Measurements from ENCODE around the gene TF.

TF gene

DNA sequence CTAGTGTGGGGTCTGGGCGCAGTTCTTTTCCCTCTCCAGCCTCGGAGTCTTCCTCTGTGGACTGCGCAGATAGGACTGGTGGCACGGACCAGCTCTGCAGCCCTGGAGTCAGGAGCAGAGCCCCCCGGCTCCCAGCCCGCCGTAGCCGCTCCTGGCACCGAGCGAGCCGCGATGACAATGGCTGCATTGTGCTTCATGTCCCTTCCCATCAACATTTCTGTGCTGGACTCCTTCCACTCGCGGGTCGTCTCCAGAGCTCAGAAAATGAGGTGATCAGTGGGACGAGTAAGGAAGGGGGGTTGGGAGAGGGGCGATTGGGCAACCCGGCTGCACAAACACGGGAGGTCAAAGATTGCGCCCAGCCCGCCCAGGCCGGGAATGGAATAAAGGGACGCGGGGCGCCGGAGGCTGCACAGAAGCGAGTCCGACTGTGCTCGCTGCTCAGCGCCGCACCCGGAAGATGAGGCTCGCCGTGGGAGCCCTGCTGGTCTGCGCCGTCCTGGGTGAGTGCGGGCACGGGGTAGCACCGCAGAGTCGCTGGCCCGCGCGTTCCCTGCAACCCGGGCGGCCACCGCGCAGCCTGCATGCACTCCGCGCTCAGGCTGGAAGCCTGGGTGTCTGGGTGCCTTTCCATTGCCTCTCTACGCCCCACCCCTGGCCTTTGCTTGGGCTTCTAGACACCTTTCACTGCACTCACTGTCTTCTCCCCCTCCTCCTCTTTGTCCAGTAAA lies at the start of gene TF:
TF (plus strand) TSS at position 413 of the 731 bp plus-strand sequence; CDS start at position 461, 48 bp downstream.
- Histone ChIP-seq H4K20me1 (ENCODE audit: low read depth, low read length) (no peaks in the 10 kb centered on the region), H3K9ac (ENCODE audit: low read length) (no peak within 1 kb of the TSS), H3K4me2 (ENCODE audit: low read depth, low read length, poor library complexity, severe bottlenecking) (no peak within 1 kb of the TSS), H3F3A (ENCODE audit: insufficient read depth) (no peaks in the 10 kb centered on the region), H3K9me3 (ENCODE audit: insufficient read depth, low read length) (no peaks in the 10 kb centered on the region), H3K4me3 (ENCODE audit: insufficient read depth, low read length, poor library complexity, severe bottlenecking) (no peak within 1 kb of the TSS), H3K36me3 (ENCODE audit: low read length) (no peaks in the 10 kb centered on the region), H3K9me2 (replicated peaks; ENCODE audit: insufficient read depth, low read length) (no peaks in the 10 kb centered on the region), H2AFZ (ENCODE audit: low read depth, low read length, severe bottlenecking) (no peak within 1 kb of the TSS), H3K27ac (ENCODE audit: low read depth, low read length) (no peak within 1 kb of the TSS), H3K79me2 (ENCODE audit: insufficient read depth, low read length) (no peaks in the 10 kb centered on the region), H3K27me3 (ENCODE audit: low read length) (no peaks in the 10 kb centered on the region)
- TF ChIP-seq, protein P1, sequence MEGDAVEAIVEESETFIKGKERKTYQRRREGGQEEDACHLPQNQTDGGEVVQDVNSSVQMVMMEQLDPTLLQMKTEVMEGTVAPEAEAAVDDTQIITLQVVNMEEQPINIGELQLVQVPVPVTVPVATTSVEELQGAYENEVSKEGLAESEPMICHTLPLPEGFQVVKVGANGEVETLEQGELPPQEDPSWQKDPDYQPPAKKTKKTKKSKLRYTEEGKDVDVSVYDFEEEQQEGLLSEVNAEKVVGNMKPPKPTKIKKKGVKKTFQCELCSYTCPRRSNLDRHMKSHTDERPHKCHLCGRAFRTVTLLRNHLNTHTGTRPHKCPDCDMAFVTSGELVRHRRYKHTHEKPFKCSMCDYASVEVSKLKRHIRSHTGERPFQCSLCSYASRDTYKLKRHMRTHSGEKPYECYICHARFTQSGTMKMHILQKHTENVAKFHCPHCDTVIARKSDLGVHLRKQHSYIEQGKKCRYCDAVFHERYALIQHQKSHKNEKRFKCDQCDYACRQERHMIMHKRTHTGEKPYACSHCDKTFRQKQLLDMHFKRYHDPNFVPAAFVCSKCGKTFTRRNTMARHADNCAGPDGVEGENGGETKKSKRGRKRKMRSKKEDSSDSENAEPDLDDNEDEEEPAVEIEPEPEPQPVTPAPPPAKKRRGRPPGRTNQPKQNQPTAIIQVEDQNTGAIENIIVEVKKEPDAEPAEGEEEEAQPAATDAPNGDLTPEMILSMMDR (IDR thresholded peaks at IDR 0.05; ENCODE audit: insufficient read depth, low read length, poor library complexity, severe bottlenecking), result no peak
- TF ChIP-seq EZH2phosphoT487 (conservative IDR thresholded peaks at IDR 0.05; ENCODE audit: low read length), result no peak

DNA sequence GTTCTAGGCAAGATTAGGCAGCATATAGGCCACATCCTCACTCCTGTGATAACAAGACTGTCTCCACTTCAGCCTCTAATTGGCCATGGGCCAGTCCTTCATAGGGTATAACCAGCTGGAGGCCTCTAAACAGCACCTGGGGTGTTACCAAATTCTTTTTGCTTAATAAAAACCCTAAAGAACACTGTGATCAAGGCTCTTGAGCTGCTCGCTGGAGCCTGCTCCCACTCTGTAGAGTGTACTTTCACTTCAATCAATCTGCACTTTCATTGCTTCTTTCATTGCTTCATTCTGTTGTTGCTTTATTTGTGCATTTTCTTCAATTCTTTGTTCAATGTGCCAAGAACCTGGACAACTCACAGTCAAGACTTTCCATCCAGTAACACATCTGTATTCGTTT lies 48.2 kb upstream of the TF start:
- no peak for TF ChIP-seq EZH2phosphoT487 (conservative IDR thresholded peaks at IDR 0.05; ENCODE audit: low read length)
- TF ChIP-seq, protein P1 (IDR thresholded peaks at IDR 0.05; ENCODE audit: insufficient read depth, low read length, poor library complexity, severe bottlenecking), result no peak
- H2AFZ ChIP-seq (ENCODE audit: low read depth, low read length, severe bottlenecking), result no peak overlapping the region
- H3K4me3 ChIP-seq (ENCODE audit: insufficient read depth, low read length, poor library complexity, severe bottlenecking), result no peak overlapping the region
- H4K20me1 ChIP-seq (ENCODE audit: low read depth, low read length), result no peaks in the 10 kb centered on the region
- no peaks in the 10 kb centered on the region for H3K27me3 ChIP-seq (ENCODE audit: low read length)
- H3K9me3 ChIP-seq (ENCODE audit: insufficient read depth, low read length), result no peaks in the 10 kb centered on the region
- H3F3A ChIP-seq (ENCODE audit: insufficient read depth), result no peaks in the 10 kb centered on the region
- no peaks in the 10 kb centered on the region for H3K9me2 ChIP-seq (replicated peaks; ENCODE audit: insufficient read depth, low read length)
- no peaks in the 10 kb centered on the region for H3K36me3 ChIP-seq (ENCODE audit: low read length)
- H3K27ac ChIP-seq (ENCODE audit: low read depth, low read length), result no peak overlapping the region
- no peaks in the 10 kb centered on the region for H3K79me2 ChIP-seq (ENCODE audit: insufficient read depth, low read length)
- H3K4me2 ChIP-seq (ENCODE audit: low read depth, low read length, poor library complexity, severe bottlenecking), result no peak overlapping the region
- no peak overlapping the region for H3K9ac ChIP-seq (ENCODE audit: low read length)

DNA sequence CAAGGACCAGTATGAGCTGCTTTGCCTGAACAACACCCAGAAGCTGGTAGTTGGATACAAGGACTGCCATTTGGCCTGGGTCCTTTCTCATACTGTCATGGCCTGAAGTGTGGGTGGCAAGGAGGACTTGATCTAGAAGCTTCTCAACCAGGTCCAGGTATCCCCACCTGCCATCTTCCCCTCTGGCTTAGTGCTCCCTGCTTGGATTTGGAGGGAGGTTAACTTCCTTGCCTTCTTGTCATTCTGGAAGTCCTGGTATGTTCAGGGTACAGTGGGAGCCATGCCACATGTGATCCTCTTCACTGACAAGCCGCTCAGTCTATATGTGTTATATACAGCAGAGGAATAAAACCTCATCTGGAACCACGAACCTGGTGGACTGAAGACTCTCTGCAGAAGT lies 46.7 kb upstream of the TF start:
- Histone ChIP-seq H3K9ac (ENCODE audit: low read length) (no peak overlapping the region), H3K4me2 (ENCODE audit: low read depth, low read length, poor library complexity, severe bottlenecking) (no peak overlapping the region), H3F3A (ENCODE audit: insufficient read depth) (no peaks in the 10 kb centered on the region), H3K27ac (ENCODE audit: low read depth, low read length) (no peak overlapping the region), H3K27me3 (ENCODE audit: low read length) (no peaks in the 10 kb centered on the region), H4K20me1 (ENCODE audit: low read depth, low read length) (no peaks in the 10 kb centered on the region), H3K36me3 (ENCODE audit: low read length) (no peaks in the 10 kb centered on the region), H3K4me3 (ENCODE audit: insufficient read depth, low read length, poor library complexity, severe bottlenecking) (no peak overlapping the region), H2AFZ (ENCODE audit: low read depth, low read length, severe bottlenecking) (no peak overlapping the region), H3K9me2 (replicated peaks; ENCODE audit: insufficient read depth, low read length) (no peaks in the 10 kb centered on the region; the same call in 1 of the 2 replicates), H3K9me3 (ENCODE audit: insufficient read depth, low read length) (no peaks in the 10 kb centered on the region), H3K79me2 (ENCODE audit: insufficient read depth, low read length) (no peaks in the 10 kb centered on the region)
- TF ChIP-seq EZH2phosphoT487 (conservative IDR thresholded peaks at IDR 0.05; ENCODE audit: low read length), result no peak
- TF ChIP-seq, protein P1 (IDR thresholded peaks at IDR 0.05; ENCODE audit: insufficient read depth, low read length, poor library complexity, severe bottlenecking), result no peak
